Cerebellar nuclear complex (tissue), 1 donor: Measurements from ENCODE around the gene GTPBP3.

Experiments used
- DNase-seq, 2 experiments: peaks; one replicate each; lab custom pipeline; 2025; lab: John Stamatoyannopoulos, UW

Gene GTPBP3

DNA sequence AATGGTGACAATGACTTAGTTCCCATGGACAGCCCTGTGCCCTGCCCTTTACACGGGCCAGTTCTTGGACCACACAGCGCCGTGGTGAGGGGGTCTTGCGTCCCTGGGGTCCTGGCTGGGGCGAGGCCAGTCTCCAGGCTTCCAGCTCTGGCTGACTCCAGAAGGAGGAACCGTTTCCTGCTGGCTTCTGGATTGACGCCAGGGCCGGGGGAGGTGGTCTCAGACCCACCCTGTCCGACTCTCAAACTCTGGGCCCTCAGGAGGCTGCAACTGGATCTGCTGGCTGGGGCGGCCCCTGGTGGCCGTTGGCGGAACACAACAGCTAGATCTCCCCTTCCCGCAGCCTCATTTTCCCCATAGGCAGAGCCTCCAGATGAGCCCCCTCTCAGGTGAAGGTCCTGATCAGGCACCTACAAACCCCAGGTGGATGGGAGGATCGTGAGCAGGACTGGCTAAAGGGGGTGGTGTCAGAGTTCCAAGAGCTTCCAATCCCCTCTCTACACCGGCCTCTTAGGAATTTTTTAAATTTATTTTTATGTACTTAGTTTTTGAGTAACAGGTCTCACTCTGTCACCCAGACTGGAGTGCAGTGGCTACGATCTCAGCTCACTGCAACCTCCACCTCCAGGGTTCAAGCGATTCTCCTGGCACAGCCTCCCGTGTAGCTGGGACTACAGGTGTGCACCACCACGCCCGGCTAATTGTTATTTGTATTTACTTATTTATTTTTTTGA is 48.7 kb downstream of the GTPBP3 start:
- no peak for DNase-seq

DNA sequence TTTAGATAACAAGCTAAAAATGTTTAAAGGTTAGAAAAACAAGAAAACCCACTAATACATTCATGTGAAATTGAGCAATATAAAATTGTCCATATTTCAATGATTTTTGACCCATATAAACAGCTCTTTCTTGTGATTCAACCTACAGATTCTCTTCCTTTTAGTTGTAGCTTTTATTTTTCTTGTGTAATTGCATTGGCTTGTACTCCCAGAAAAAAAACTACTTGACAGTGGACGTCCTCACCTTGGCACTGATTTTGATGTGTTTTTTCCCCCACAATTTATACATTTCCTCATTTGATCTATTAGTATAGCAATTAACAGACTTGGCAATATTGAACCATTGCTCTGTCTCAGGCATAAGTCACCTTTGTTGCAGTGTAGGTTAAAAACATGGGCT is 51.9 kb downstream of the GTPBP3 start:
- no peak for DNase-seq

GRCh38 chr19:17389957-17390664 is 52.8 kb downstream of the GTPBP3 start:
- DNase-seq: no peak

GRCh38 chr19:17390665-17391370 is 53.5 kb downstream of the GTPBP3 start:
- DNase-seq: no peak

DNA sequence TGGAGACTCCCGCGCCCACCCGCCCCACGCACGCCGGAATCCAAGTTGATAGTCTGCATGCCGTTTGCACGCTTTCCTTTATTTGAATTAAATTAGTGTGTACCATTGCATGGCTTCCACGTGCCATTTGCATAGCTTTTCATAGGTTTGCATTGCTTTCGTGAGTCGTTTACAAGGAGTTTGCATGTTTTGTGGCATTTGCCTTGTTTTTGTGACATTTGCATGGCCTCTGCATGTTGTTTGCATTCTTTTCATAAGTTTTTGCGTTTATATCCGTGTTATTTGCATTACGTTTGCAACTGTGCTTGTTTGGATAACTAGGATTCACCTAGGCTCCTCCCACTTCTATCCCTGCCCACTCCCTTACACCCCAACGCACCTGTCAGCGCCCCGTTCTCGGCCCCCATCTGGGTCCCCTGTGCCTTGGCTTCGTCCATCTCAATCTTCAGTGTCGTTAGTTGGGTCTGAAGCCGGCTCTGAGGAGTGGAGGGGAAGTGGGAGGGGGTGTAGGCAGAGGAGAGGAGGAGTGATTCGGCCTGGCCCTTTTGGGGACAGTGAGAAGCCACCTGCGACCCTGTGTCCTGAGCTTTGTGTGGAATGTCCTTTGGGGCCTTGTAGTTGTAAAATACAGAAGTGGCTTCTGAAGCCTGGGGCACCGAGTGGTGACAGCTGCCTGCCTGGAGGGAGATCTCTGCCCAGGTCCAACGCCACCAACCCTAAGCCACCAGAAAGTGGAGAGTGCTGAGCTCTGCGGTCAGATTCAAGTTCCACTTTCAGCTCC is 54.2 kb downstream of the GTPBP3 start:
- no peak for DNase-seq
